Transverse colon (tissue), 4 donors: Measurements from ENCODE around the gene DENND6B. TPM values are rescaled to one million over a fixed set of nuclear protein-coding genes. Genes with fewer than 3 reads are reported as not detected.

ENCODE experiments used
- DNase-seq: peaks from one replicate; pipeline ENCODE4 v3.0.0-alpha.2; 2019
- H3K27ac ChIP-seq, 4 donors: fragments of 200-600 bp; sonication (generic); 2 replicates each; pipeline ENCODE4 v1.5.1; 2016 to 2018; ENCODE audit warnings: inconsistent platforms in 4 of 4
- H3K27me3 ChIP-seq: fragments of 200-600 bp; sonication (generic); 2 replicates; pipeline ENCODE4 v1.5.1; 2017; ENCODE audit warnings: inconsistent platforms
- H3K36me3 ChIP-seq, 4 donors: fragments of 200-600 bp; sonication (generic); 2 replicates each; pipeline ENCODE4 v1.5.1; 2017 to 2019; ENCODE audit warnings: inconsistent platforms in 4 of 4
- H3K4me1 ChIP-seq, 4 donors: fragments of 200-600 bp; sonication (generic); 2 replicates each; pipeline ENCODE4 v1.5.1; 2017 to 2020; ENCODE audit warnings: inconsistent platforms in 4 of 4
- H3K4me3 ChIP-seq, 4 donors: fragments of 200-600 bp; sonication (generic); 1 replicate in 1 of 4; 2 replicates in 3 of 4; pipeline versions ENCODE4 v1.5.1 to v1.6.1; 2017 to 2019; ENCODE audit warnings: inconsistent platforms in 4 of 4
- H3K9me3 ChIP-seq, 2 donors: fragments of 200-600 bp; sonication (generic); 2 replicates each; pipeline ENCODE4 v1.5.1; 2017 to 2019; ENCODE audit warnings: inconsistent platforms in 2 of 2
- EP300 ChIP-seq: sonication (generic); formaldehyde crosslinking; IDR thresholded peaks from one replicate; pipeline ENCODE4 v1.6.1; 2017; ENCODE audit warnings: antibody characterized with exemption, low read depth
- POLR2A ChIP-seq: fragments of 450-650 bp; IDR thresholded peaks from one replicate; pipeline ENCODE4 v1.6.1; 2016; ENCODE audit warnings: antibody characterized with exemption, mild to moderate bottlenecking, moderate library complexity
- POLR2AphosphoS5 ChIP-seq, 3 donors: sonication (generic); formaldehyde crosslinking; IDR thresholded peaks; one replicate each; pipeline ENCODE4 v1.6.1; 2016; ENCODE audit warnings: antibody characterized with exemption in 3 of 3
- WGBS, 2 donors: methylation state at CpG; one replicate each; pipeline ENCODE4 v1.1.5; 2018; ENCODE audit warnings: low coverage in 1 of 2; 5-methylcytosine and 5-hydroxymethylcytosine counted together
- in situ Hi-C, 4 donors: fragments of 200-750 bp; cut with MboI; loops; one replicate each; pipeline versions ENCODE4 v1.15.0 to v1.15.1; 2017; ENCODE audit warnings: low sequenced_read_pairs in 3 of 4, low pct_ligation_motif_present in 1 of 4, low pct_unique_long_range_greater_than_20kb in 1 of 4
- intact Hi-C: fragments of 100-400 bp; cut with DNase I; formaldehyde crosslinking; loops from one replicate; pipeline ENCODE4 v1.15.1; 2023; ENCODE audit warnings: low total_unique reads
- total RNA-seq, 4 donors: library from RNA; depleted of rRNA; stranded (reverse); fragments of >200 nt; gene quantifications; one replicate each; pipeline ENCODE4 v1.1.0, GENCODE V29; 2016
- TF ChIP-seq, protein P1 (sequence below), 5 experiments: fragments of 200-600 bp in 3 of 5; fragments of 450-650 bp in 2 of 5; sonication (generic) in 3 of 5; IDR thresholded peaks; 1 replicate in 2 of 5; 2 replicates in 3 of 5; pipeline ENCODE4 v1.5.1; 2016 to 2017; ENCODE audit warnings: antibody characterized with exemption in 5 of 5, inconsistent platforms in 3 of 5, mild to moderate bottlenecking in 2 of 5, moderate library complexity in 1 of 5

The DENND6B gene
- total RNA-seq, 4 donors from 2014 or later, result 3.2 to 22.7 (median 8.3) TPM

DNA sequence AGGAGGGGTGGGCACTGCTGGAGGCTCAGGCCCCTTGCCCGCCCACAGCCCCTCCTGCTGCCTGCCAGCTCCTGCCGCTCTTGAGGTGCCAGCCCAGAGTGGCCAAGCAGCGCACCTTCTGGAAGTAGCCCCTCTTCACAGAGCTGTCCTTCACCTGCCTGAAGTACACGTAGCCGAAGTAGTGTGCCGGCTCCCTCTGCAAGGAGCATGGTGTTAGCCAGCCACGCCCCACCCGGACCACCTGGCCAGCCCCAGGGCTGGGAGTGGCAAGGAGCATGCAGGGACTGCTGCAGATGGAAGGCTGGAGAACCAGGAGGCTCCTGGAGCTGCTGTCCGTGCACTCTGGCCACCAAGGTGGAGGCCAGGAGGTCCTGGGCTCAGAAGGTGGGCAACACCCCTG, 9.6 kb downstream of the DENND6B start:
- 89% methylated on average over 8 of the region's 9 CpGs; no CpG with 5 or more reads in 1 of the 2 donors for WGBS, 2 donors
- DNase-seq, result no peak
- in situ Hi-C loops, result no loop called here

DNA sequence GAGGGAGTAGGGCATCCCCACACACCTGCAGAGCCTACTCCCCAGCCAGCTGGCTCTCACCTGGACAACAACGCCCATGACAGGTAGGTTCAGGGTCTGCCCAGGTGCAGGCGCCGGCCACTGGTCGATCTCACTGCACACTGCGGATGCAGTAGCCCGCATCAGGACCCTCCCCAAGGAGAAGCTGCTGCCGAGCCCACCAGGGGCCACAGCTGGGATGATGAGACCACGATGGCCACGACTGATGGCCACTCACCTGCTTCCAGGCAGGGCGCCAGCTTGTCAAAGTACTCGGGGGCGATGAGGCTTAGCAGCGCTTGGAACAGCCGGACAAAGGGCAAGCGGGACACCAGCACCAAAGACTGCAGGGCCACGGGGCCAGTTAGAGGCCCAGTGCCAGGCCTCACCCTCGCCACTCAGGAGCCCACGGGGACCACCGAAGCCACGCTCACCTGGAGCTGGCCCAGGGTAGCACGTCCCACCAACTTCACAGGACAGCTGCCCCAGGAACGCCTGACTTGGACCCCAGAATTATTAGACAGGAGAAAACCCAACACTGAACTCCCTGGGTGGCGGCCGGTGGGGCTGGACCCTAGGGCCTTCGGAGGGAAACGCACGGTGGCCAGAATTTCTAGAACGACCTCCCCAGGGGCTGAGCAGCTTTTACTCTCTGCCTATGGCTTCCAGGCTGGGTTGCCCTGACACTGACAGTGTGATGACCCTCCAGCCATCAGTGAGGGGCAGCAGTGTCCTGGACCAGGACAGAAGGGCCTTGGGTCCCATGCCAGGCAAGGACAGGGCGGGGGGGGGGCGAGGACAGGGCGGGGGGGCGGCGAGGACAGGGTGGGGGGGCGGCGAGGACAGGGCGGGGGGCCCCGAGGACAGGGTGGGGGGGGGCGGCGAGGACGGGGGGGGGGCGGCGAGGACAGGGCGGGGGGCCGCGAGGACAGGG, 10.4 kb downstream of the DENND6B start:
- Histone ChIP-seq H3K27ac (no peak overlapping the region), H3K9me3 (no peaks in the 10 kb centered on the region), H3K36me3 (no peaks in the 10 kb centered on the region), H3K4me1 (peaks cover 6 to 15% (median 12%) of the 10 kb centered on the region in 4 donors), H3K4me3 (no peak overlapping the region), H3K27me3 (no peaks in the 10 kb centered on the region)
- in situ Hi-C loops (no loop called here), intact Hi-C loops (no loop called here)
- 89% methylated on average over 12 of the region's 45 CpGs; no CpG with 5 or more reads in 1 of the 2 donors for WGBS, 2 donors
- no peak for DNase-seq
- no peak for TF ChIP-seq POLR2A
- TF ChIP-seq EP300, result no peak
- no peak for TF ChIP-seq POLR2AphosphoS5 (IDR thresholded peaks at IDR 0.05)
- TF ChIP-seq, protein P1, sequence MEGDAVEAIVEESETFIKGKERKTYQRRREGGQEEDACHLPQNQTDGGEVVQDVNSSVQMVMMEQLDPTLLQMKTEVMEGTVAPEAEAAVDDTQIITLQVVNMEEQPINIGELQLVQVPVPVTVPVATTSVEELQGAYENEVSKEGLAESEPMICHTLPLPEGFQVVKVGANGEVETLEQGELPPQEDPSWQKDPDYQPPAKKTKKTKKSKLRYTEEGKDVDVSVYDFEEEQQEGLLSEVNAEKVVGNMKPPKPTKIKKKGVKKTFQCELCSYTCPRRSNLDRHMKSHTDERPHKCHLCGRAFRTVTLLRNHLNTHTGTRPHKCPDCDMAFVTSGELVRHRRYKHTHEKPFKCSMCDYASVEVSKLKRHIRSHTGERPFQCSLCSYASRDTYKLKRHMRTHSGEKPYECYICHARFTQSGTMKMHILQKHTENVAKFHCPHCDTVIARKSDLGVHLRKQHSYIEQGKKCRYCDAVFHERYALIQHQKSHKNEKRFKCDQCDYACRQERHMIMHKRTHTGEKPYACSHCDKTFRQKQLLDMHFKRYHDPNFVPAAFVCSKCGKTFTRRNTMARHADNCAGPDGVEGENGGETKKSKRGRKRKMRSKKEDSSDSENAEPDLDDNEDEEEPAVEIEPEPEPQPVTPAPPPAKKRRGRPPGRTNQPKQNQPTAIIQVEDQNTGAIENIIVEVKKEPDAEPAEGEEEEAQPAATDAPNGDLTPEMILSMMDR (IDR thresholded peaks at IDR 0.05), result no peak

More for the DNA sequence above, 9.6 kb downstream of the DENND6B start:
- Histone ChIP-seq H3K27me3 (no peaks in the 10 kb centered on the region), H3K4me3 (no peak overlapping the region), H3K4me1 (peaks cover 6 to 15% (median 12%) of the 10 kb centered on the region in 4 donors), H3K9me3 (no peaks in the 10 kb centered on the region), H3K36me3 (no peaks in the 10 kb centered on the region), H3K27ac (no peak overlapping the region)
- TF ChIP-seq EP300 (no peak), POLR2AphosphoS5 (IDR thresholded peaks at IDR 0.05) (no peak), POLR2A (no peak)
- TF ChIP-seq, protein P1 (IDR thresholded peaks at IDR 0.05), result no peak
- intact Hi-C loops, result no loop called here

DNA sequence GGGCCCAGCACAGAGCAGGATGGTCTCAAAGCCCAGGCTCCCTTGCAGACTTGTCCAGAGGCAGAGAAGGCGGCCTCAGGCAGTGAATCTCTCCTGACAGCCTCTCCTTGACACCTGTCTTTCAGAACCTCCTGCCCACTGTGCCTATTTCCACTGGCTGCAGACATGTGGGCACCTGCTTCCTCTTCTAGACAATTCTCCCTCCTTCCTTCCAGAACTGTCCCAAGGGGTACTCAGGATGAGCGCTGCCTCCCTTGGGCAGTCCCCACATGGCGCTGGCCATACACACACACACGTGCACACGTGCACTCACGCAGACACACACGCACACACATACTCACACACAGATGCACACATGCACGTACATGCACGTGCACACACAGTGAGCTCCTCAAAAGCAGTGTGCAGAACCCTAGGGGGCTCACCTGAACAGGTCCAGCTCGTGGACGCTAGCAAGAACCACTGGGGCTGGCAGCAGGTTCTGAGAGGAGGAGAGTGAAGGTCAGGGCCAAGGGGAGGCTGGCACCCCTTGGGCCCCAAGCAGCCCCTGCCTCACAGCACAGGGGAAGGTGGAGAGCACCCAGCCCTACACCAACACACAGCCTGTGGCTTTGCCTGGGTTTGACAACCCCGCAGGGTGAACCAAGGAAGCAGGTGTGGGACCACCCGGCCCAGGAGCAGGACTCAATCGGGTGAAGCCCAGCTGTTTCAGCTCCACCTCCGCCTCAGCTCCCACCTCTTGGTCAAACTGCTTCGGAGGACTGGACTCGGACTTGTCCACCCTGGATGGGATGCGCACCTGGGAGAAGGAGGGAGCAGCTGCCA, 11.3 kb downstream of the DENND6B start:
- intact Hi-C loops (no loop called here), in situ Hi-C loops (no loop called here)
- DNase-seq, result no peak
- Histone ChIP-seq H3K4me3 (no peak overlapping the region), H3K36me3 (no peaks in the 10 kb centered on the region), H3K9me3 (no peaks in the 10 kb centered on the region), H3K4me1 (peaks cover 6 to 15% (median 12%) of the 10 kb centered on the region in 4 donors), H3K27ac (peak overlapping the region in 3 of 4 donors; percentile 65 to 73 (median 69)), H3K27me3 (no peaks in the 10 kb centered on the region)
- TF ChIP-seq, protein P1 (IDR thresholded peaks at IDR 0.05), result no peak
- TF ChIP-seq POLR2A, result no peak
- TF ChIP-seq EP300, result no peak
- no peak for TF ChIP-seq POLR2AphosphoS5 (IDR thresholded peaks at IDR 0.05)
- WGBS, 2 donors, result 88 to 100% methylated on average over 1 to 18 of the region's 18 CpGs
